IPS-NIHi7 (cell line): ENCODE data around the gene NEUROG3.
A peak's percentile ranks its signal among the peaks of the same experiment; 100 is the strongest.
"Not testable (repeated sequence)": the region's sequence is repeated elsewhere in the genome, so short reads cannot be mapped to it uniquely, and the experiment has no call there.

ENCODE experiments used
- DNase-seq: peaks from one replicate; pipeline ENCODE4 v3.0.0; 2012; ENCODE audit warnings: mixed read lengths; ENCODE audit errors: extremely low spot score

The NEUROG3 gene

GRCh38 chr10:69571618-69572158 lies 1.5 kb downstream of the NEUROG3 start:
- DNase-seq, result no peak

GRCh38 chr10:69570050-69570816 lies 3.0 kb downstream of the NEUROG3 start:
- DNase-seq, result no peak

- DNase-seq, result no peak
These were observed 3.8 kb downstream of the NEUROG3 start for GRCh38 chr10:69569396-69569934.

- peak; percentile 75 for DNase-seq
These were observed 4.5 kb downstream of the NEUROG3 start for GRCh38 chr10:69568472-69569395.

GRCh38 chr10:69567920-69568319 lies 5.3 kb downstream of the NEUROG3 start:
- peak; percentile 81 for DNase-seq

GRCh38 chr10:69562731-69563254 lies 10.4 kb downstream of the NEUROG3 start:
- no peak for DNase-seq

- DNase-seq, result no peak
These were observed 13.7 kb downstream of the NEUROG3 start for GRCh38 chr10:69559525-69559924.

- DNase-seq, result no peak
These were observed 14.7 kb downstream of the NEUROG3 start for GRCh38 chr10:69558559-69558958.

GRCh38 chr10:69554611-69555010 lies 18.6 kb downstream of the NEUROG3 start:
- no peak for DNase-seq

- DNase-seq, result no peak
These were observed 19.9 kb downstream of the NEUROG3 start for GRCh38 chr10:69553328-69553727.

- no peak for DNase-seq
These were observed 21.0 kb downstream of the NEUROG3 start for GRCh38 chr10:69552268-69552667.

GRCh38 chr10:69549959-69550358 lies 23.3 kb downstream of the NEUROG3 start:
- no peak for DNase-seq

GRCh38 chr10:69541463-69541862 lies 31.8 kb downstream of the NEUROG3 start:
- no peak for DNase-seq

GRCh38 chr10:69538461-69538860 lies 34.8 kb downstream of the NEUROG3 start:
- DNase-seq, result no peak

GRCh38 chr10:69537449-69537848 lies 35.8 kb downstream of the NEUROG3 start:
- no peak for DNase-seq

- not testable (repeated sequence) for DNase-seq
These were observed 36.7 kb downstream of the NEUROG3 start for GRCh38 chr10:69536521-69536920.

- DNase-seq, result no peak
These were observed 39.6 kb downstream of the NEUROG3 start for GRCh38 chr10:69533658-69534057.

GRCh38 chr10:69527961-69528360 lies 45.3 kb downstream of the NEUROG3 start:
- no peak for DNase-seq
